ENCODE results near the gene DAB1. TPM values are rescaled to one million over a fixed set of nuclear protein-coding genes. Genes with fewer than 3 reads are reported as not detected.

Gene DAB1
- total RNA-seq, 1 donor from 2014 or later = not detected

GRCh38 chr1:57156907-57157306 is 267.0 kb downstream of the DAB1 start:
- Mint-ChIP-seq H3K4me3 (ENCODE audit: unreplicated experiment) (no peak overlapping the region), H3K9me3 (ENCODE audit: low read depth) (peaks cover 9% of the 10 kb centered on the region), H3K27me3 (ENCODE audit: low read depth) (peaks cover 5% of the 10 kb centered on the region), H3K4me1 (ENCODE audit: low read depth) (peaks cover 14% of the 10 kb centered on the region), H3K27ac (ENCODE audit: unreplicated experiment) (no peak overlapping the region), H3K36me3 (ENCODE audit: low read depth) (no peaks in the 10 kb centered on the region)
- DNase-seq (ENCODE audit: low spot score) = no peak
- no peak for TF ChIP-seq CTCF (IDR thresholded peaks at IDR 0.05)

- no peak for DNase-seq (ENCODE audit: low spot score)
- H3K4me3 Mint-ChIP-seq (ENCODE audit: unreplicated experiment) = no peak overlapping the region
- peaks cover 3% of the 10 kb centered on the region for H3K27me3 Mint-ChIP-seq (ENCODE audit: low read depth)
- no peak overlapping the region for H3K27ac Mint-ChIP-seq (ENCODE audit: unreplicated experiment)
- H3K9me3 Mint-ChIP-seq (ENCODE audit: low read depth) = no peaks in the 10 kb centered on the region
- H3K36me3 Mint-ChIP-seq (ENCODE audit: low read depth) = no peaks in the 10 kb centered on the region
- no peaks in the 10 kb centered on the region for H3K4me1 Mint-ChIP-seq (ENCODE audit: low read depth)
- TF ChIP-seq CTCF (IDR thresholded peaks at IDR 0.05) = no peak
These were observed 277.8 kb downstream of the DAB1 start for GRCh38 chr1:57146100-57146499.

GRCh38 chr1:57142999-57143398 is 280.9 kb downstream of the DAB1 start:
- DNase-seq (ENCODE audit: low spot score) = no peak
- no peak overlapping the region for H3K27ac Mint-ChIP-seq (ENCODE audit: unreplicated experiment)

GRCh38 chr1:57142169-57142568 is 281.7 kb downstream of the DAB1 start:
- Mint-ChIP-seq H3K9me3 (ENCODE audit: low read depth) (no peaks in the 10 kb centered on the region), H3K27me3 (ENCODE audit: low read depth) (peaks cover 7% of the 10 kb centered on the region), H3K4me1 (ENCODE audit: low read depth) (no peaks in the 10 kb centered on the region), H3K36me3 (ENCODE audit: low read depth) (no peaks in the 10 kb centered on the region), H3K4me3 (ENCODE audit: unreplicated experiment) (no peak overlapping the region), H3K27ac (ENCODE audit: unreplicated experiment) (no peak overlapping the region)
- DNase-seq (ENCODE audit: low spot score) = no peak
- no peak for TF ChIP-seq CTCF (IDR thresholded peaks at IDR 0.05)

More at GRCh38 chr1:57142999-57143398, 280.9 kb downstream of the DAB1 start:
- no peak overlapping the region for H3K4me3 Mint-ChIP-seq (ENCODE audit: unreplicated experiment)
- H3K4me1 Mint-ChIP-seq (ENCODE audit: low read depth) = no peaks in the 10 kb centered on the region
- peaks cover 7% of the 10 kb centered on the region for H3K27me3 Mint-ChIP-seq (ENCODE audit: low read depth)
- no peaks in the 10 kb centered on the region for H3K36me3 Mint-ChIP-seq (ENCODE audit: low read depth)
- no peaks in the 10 kb centered on the region for H3K9me3 Mint-ChIP-seq (ENCODE audit: low read depth)
- no peak for TF ChIP-seq CTCF (IDR thresholded peaks at IDR 0.05)

DNA sequence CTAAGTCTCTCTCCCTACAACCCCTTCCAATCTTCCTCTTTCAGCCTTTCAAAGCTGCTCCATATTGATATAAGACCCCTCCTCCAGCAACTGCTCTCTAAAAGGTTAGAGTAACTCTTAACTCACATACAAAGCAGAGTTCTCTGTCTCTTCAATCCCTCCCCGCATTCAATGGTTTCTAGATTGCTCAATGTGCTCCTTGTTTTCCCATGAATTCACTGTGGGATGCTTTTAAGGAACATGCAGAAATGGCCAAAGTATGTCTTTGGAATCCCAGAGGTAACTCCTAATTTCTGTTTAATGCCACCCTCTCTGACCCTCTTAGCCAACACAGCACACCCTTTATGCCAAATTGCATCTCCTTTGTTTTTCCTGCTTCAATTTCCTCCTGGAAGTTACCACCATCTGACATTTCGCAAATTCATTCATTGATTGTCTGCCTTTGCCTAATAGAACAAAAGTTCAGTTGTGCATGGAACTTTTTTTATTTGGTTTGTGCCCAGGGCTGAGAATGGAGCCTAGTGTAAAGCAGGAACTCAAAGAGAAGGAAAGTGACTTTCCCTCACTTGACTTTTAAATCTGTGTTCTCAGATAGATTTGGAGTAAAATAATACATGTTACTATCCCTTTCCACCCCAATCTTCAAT is 285.3 kb downstream of the DAB1 start:
- DNase-seq (ENCODE audit: low spot score) = no peak
- peaks cover 9% of the 10 kb centered on the region for H3K27me3 Mint-ChIP-seq (ENCODE audit: low read depth)
- H3K9me3 Mint-ChIP-seq (ENCODE audit: low read depth) = no peaks in the 10 kb centered on the region
- no peaks in the 10 kb centered on the region for H3K4me1 Mint-ChIP-seq (ENCODE audit: low read depth)
- H3K36me3 Mint-ChIP-seq (ENCODE audit: low read depth) = no peaks in the 10 kb centered on the region
- no peak for TF ChIP-seq CTCF (IDR thresholded peaks at IDR 0.05)
- H3K4me3 Mint-ChIP-seq (ENCODE audit: unreplicated experiment) = no peak overlapping the region
- H3K27ac Mint-ChIP-seq (ENCODE audit: unreplicated experiment) = no peak overlapping the region
